B cell (primary cell): ENCODE data around the gene ARNT2. TPM values are rescaled to one million over a fixed set of nuclear protein-coding genes. Genes with fewer than 3 reads are reported as not detected.

Experiments used
- ATAC-seq: fragments of 200-7000 bp; cut with Tn5 transposase; one replicate; pipeline ENCODE4 v1.10.0; 2021; ENCODE audit warnings: low read depth, mild to moderate bottlenecking, moderate number of reproducible peaks, moderate library complexity
- CTCF ChIA-PET: fragments of 350-600 bp; sonication (Branson Sonifier 250); formaldehyde crosslinking; loops from one replicate; lab custom pipeline; 2021; ENCODE audit warnings: antibody characterized with exemption, inconsistent platforms; lab: Charles Lee
- POLR2A ChIA-PET: fragments of 350-600 bp; sonication (Branson Sonifier 250); formaldehyde crosslinking; loops from one replicate; lab custom pipeline; 2021; ENCODE audit warnings: antibody characterized with exemption; lab: Charles Lee
- DNase-seq: peaks from one replicate; pipeline ENCODE4 v3.0.0; 2013
- H2AFZ ChIP-seq: 2 replicates; pipeline ENCODE4 v1.6.1; 2012; ENCODE audit warnings: mild to moderate bottlenecking, low read depth, low read length; ENCODE audit not compliant: insufficient read depth, poor library complexity, severe bottlenecking
- H3K27ac ChIP-seq, 2 donors: 1 replicate in 1 of 2; 2 replicates in 1 of 2; pipeline ENCODE4 v1.5.1; 2012 to 2013; ENCODE audit warnings: low read length in 2 of 2, mild to moderate bottlenecking in 2 of 2, moderate library complexity in 1 of 2
- H3K27me3 ChIP-seq, 4 experiments: fragments of 200-600 bp in 1 of 4; sonication (generic) in 1 of 4; replicated peaks in 1 of 4; 1 replicate in 2 of 4; 2 replicates in 2 of 4; pipeline versions ENCODE4 v1.6.1 to v1.7.0; 2013 to 2016; ENCODE audit warnings: low read length in 3 of 4, mild to moderate bottlenecking in 2 of 4, mixed read lengths in 1 of 4, moderate library complexity in 1 of 4; ENCODE audit not compliant: insufficient read depth in 4 of 4, control insufficient read depth in 3 of 4; ENCODE audit errors: control extremely low read depth in 1 of 4
- H3K36me3 ChIP-seq, 2 experiments: replicated peaks in 1 of 2; 1 replicate in 1 of 2; 2 replicates in 1 of 2; pipeline versions ENCODE4 v1.6.1 to v1.7.1; 2013; ENCODE audit warnings: low read length in 1 of 2; ENCODE audit not compliant: insufficient read depth in 2 of 2, control insufficient read depth in 1 of 2; ENCODE audit errors: control extremely low read depth in 1 of 2, extremely low read depth in 1 of 2
- H3K4me1 ChIP-seq, 2 donors: fragments of 200-600 bp in 1 of 2; sonication (generic) in 1 of 2; 1 replicate in 1 of 2; 2 replicates in 1 of 2; pipeline versions ENCODE4 v1.5.1 to v1.6.1; 2013 to 2017; ENCODE audit warnings: low read length in 2 of 2; ENCODE audit not compliant: control insufficient read depth in 2 of 2, insufficient read depth in 2 of 2
- H3K4me2 ChIP-seq: replicated peaks from 2 replicates; pipeline ENCODE3; 2012; ENCODE audit warnings: mild to moderate bottlenecking, low read depth, low read length; ENCODE audit not compliant: poor library complexity, severe bottlenecking
- H3K4me3 ChIP-seq, 5 experiments: fragments of 200-600 bp in 1 of 5; sonication (generic) in 1 of 5; 1 replicate in 3 of 5; 2 replicates in 2 of 5; pipeline versions ENCODE4 v1.5.1 to v1.7.0; 2011 to 2016; ENCODE audit warnings: low read length in 4 of 5, mild to moderate bottlenecking in 4 of 5, low read depth in 2 of 5, control low read depth in 1 of 5, moderate library complexity in 1 of 5; ENCODE audit not compliant: insufficient read depth in 1 of 5; ENCODE audit errors: control extremely low read depth in 1 of 5, extremely low read depth in 1 of 5
- H3K79me2 ChIP-seq: fragments of 200-600 bp; sonication (generic); one replicate; pipeline ENCODE4 v1.6.0; 2016; ENCODE audit warnings: low read length; ENCODE audit not compliant: control insufficient read depth, insufficient read depth
- H3K9ac ChIP-seq: fragments of 200-600 bp; sonication (generic); 2 replicates; pipeline ENCODE4 v1.6.1; 2017; ENCODE audit warnings: mild to moderate bottlenecking, low read length, moderate library complexity
- H3K9me3 ChIP-seq, 3 donors: one replicate each; pipeline versions ENCODE4 v1.6.1 to v1.7.1; 2013; ENCODE audit warnings: low read length in 2 of 3; ENCODE audit not compliant: control insufficient read depth in 2 of 3, insufficient read depth in 1 of 3; ENCODE audit errors: control extremely low read depth in 1 of 3
- H4K20me1 ChIP-seq: 2 replicates; pipeline ENCODE4 v1.6.0; 2012; ENCODE audit warnings: mild to moderate bottlenecking, low read length; ENCODE audit not compliant: insufficient read depth, control insufficient read depth, poor library complexity, severe bottlenecking
- H3K27ac Mint-ChIP-seq: one replicate; pipeline ENCODE4 v1.8.0; 2021; ENCODE audit warnings: mixed read lengths
- H3K27me3 Mint-ChIP-seq: one replicate; pipeline ENCODE4 v1.8.0; 2021; ENCODE audit warnings: mixed read lengths
- H3K4me1 Mint-ChIP-seq: one replicate; pipeline ENCODE4 v1.8.0; 2021; ENCODE audit warnings: mixed read lengths
- H3K4me3 Mint-ChIP-seq: one replicate; pipeline ENCODE4 v1.8.0; 2021; ENCODE audit warnings: mixed read lengths
- H3K9me3 Mint-ChIP-seq: one replicate; pipeline ENCODE4 v1.8.0; 2022; ENCODE audit warnings: mixed read lengths; ENCODE audit not compliant: insufficient read depth
- EZH2 ChIP-seq: IDR thresholded peaks from 2 replicates; pipeline ENCODE4 v1.6.1; 2012; ENCODE audit warnings: borderline replicate concordance, low read depth, mild to moderate bottlenecking, moderate library complexity, low read length; ENCODE audit not compliant: insufficient read depth, poor library complexity, severe bottlenecking
- WGBS: methylation state at CpG from one replicate; pipeline ENCODE4 v1.1.5; 2013; ENCODE audit warnings: missing lambda C conversion rate; ENCODE audit not compliant: insufficient coverage; 5-methylcytosine and 5-hydroxymethylcytosine counted together
- intact Hi-C: fragments of 100-400 bp; cut with micrococcal nuclease; formaldehyde crosslinking; loops from one replicate; pipeline ENCODE4 v1.10.0; 2022
- polyA plus RNA-seq: library from polyadenylated mRNA; depleted of rRNA; stranded (reverse); fragments of >200 nt; gene quantifications from 2 replicates; pipeline ENCODE4 v1.2.3, GENCODE V29; 2012
- total RNA-seq, 2 donors: library from RNA; stranded (reverse); fragments of 120-200 nt in 1 of 2; gene quantifications; 1 replicate in 1 of 2; 2 replicates in 1 of 2; pipeline versions ENCODE4 v1.2.3 to v1.2.4, GENCODE V29; 2013 to 2022
- TF ChIP-seq, protein P1 (sequence below): fragments of 200-600 bp; IDR thresholded peaks from one replicate; pipeline ENCODE4 v1.8.0; 2022; ENCODE audit warnings: antibody characterized with exemption, mild to moderate bottlenecking

The ARNT2 gene
- total and polyA plus RNA-seq, 2 donors (not counting 1 experiment from before 2014, with no cell fraction given), result not detected

DNA sequence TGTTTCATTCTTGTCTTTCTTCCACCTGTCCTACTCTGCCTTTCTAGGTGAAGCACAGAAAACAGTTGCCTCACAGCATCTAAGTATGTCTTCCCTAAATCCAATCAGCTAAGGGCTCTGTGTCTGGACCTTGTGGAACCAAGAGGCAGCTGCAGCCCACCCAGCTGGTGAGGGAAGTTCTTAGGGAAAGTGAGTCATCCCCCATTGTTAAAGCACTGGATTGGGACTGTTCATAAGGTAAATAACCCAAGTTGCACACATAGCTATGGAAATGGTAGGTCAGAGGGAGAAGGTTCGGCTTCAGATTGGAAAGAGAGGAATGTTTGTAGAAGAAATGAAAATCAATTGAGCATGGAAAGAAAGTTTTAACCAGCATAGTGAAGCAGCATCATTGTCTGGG, 18.0 kb upstream of the ARNT2 start:
- Histone ChIP-seq H3K4me2 (no peak overlapping the region), H3K36me3 (no peaks in the 10 kb centered on the region), H3K27me3 (peaks cover 0 to 6% (median 2%) of the 10 kb centered on the region in 4 experiments), H4K20me1 (no peaks in the 10 kb centered on the region), H3K9me3 (peaks cover 0 to 6% (median 0%) of the 10 kb centered on the region in 3 donors), H3K79me2 (no peaks in the 10 kb centered on the region), H3K27ac (no peak overlapping the region), H3K4me1 (no peaks in the 10 kb centered on the region), H3K4me3 (no peak overlapping the region), H2AFZ (no peak overlapping the region), H3K9ac (no peak overlapping the region)
- ATAC-seq (no peak), DNase-seq (no peak)
- ChIA-PET CTCF (no interaction called here), POLR2A (no interaction called here)
- intact Hi-C loops, result no loop called here
- Mint-ChIP-seq H3K9me3 (peaks cover 5% of the 10 kb centered on the region), H3K4me1 (no peaks in the 10 kb centered on the region), H3K4me3 (no peak overlapping the region), H3K27me3 (peaks cover 32% of the 10 kb centered on the region), H3K27ac (no peak overlapping the region)
- WGBS, result 89% methylated on average over 1 of the region's 1 CpG
- no peak for TF ChIP-seq EZH2
- TF ChIP-seq, protein P1, sequence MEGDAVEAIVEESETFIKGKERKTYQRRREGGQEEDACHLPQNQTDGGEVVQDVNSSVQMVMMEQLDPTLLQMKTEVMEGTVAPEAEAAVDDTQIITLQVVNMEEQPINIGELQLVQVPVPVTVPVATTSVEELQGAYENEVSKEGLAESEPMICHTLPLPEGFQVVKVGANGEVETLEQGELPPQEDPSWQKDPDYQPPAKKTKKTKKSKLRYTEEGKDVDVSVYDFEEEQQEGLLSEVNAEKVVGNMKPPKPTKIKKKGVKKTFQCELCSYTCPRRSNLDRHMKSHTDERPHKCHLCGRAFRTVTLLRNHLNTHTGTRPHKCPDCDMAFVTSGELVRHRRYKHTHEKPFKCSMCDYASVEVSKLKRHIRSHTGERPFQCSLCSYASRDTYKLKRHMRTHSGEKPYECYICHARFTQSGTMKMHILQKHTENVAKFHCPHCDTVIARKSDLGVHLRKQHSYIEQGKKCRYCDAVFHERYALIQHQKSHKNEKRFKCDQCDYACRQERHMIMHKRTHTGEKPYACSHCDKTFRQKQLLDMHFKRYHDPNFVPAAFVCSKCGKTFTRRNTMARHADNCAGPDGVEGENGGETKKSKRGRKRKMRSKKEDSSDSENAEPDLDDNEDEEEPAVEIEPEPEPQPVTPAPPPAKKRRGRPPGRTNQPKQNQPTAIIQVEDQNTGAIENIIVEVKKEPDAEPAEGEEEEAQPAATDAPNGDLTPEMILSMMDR, result no peak

DNA sequence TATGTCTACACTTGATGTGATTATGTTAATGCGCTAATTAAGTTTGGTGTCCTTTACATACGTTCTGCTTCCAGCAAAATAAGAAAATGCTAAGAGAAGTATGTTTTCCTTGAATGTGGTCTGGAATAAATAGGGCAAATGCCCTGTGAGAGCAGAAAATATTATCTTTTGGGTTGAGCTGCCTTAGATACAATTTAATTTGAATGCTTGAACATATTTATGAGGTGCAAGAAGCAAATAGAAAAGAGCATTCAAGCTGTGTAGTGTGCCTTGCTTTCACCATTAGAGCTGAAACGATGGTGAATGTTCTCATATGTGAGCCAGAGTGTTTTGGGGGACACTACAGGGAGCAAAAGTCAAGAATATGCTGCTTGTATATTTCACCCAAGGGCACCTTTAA, 15.9 kb upstream of the ARNT2 start:
- H3K27me3 ChIP-seq, result peaks cover 0 to 4% (median 2%) of the 10 kb centered on the region in 4 experiments
- POLR2A ChIA-PET, result no interaction called here
- Mint-ChIP-seq H3K27ac (no peak overlapping the region), H3K4me1 (no peaks in the 10 kb centered on the region), H3K4me3 (no peak overlapping the region), H3K9me3 (no peaks in the 10 kb centered on the region), H3K27me3 (peaks cover 22% of the 10 kb centered on the region)
- H3K9me3 ChIP-seq, result peaks cover 0 to 6% (median 0%) of the 10 kb centered on the region in 3 donors
- no peaks in the 10 kb centered on the region for H3K79me2 ChIP-seq
- no peaks in the 10 kb centered on the region for H3K4me1 ChIP-seq
- H4K20me1 ChIP-seq, result no peaks in the 10 kb centered on the region
- no peak overlapping the region for H3K27ac ChIP-seq
- CTCF ChIA-PET, result no interaction called here
- TF ChIP-seq EZH2, result no peak
- TF ChIP-seq, protein P1, result no peak
- no peak for ATAC-seq
- no peak overlapping the region for H2AFZ ChIP-seq
- no peak overlapping the region for H3K4me2 ChIP-seq
- H3K9ac ChIP-seq, result no peak overlapping the region
- intact Hi-C loops, result no loop called here
- no peak overlapping the region for H3K4me3 ChIP-seq
- DNase-seq, result no peak
- H3K36me3 ChIP-seq, result no peaks in the 10 kb centered on the region
- WGBS, result no CpG with 5 or more reads among the region's 3 CpGs
